HG03342 (cell line): Measurements from ENCODE around the gene NFASC.

Experiments
- ATAC-seq: cut with Tn5 transposase; IDR thresholded peaks from one replicate; pipeline ENCODE4 v1.9.1; 2021; ENCODE audit warnings: mild to moderate bottlenecking, moderate library complexity; ENCODE audit not compliant: unreplicated experiment

Gene NFASC

DNA sequence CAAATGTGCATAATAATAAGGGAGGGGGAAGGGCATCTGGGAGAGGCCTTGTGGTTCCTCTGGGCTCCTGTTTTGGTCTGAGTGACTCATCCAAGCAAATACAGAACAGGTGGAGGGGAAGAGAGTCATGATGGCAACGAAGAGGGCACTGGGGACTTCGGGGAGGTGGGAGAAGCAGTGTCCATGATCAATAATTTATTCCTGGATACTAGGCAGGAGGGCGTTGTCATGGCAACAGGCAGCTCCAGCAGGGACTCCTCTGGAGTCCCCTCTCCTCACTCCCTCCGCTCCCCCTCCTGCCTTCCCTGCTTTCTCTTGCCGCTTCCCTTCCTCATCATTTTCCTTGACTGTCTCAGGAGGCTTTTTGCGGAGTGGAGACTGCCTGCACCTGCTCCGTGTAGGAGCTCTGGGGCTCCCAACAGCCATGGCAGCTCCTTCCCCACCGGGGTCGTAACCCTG lies 12.3 kb upstream of the NFASC start:
- ATAC-seq, result no peak

GRCh38 chr1:204859861-204860267 lies 10.8 kb upstream of the NFASC start:
- ATAC-seq, result no peak

DNA sequence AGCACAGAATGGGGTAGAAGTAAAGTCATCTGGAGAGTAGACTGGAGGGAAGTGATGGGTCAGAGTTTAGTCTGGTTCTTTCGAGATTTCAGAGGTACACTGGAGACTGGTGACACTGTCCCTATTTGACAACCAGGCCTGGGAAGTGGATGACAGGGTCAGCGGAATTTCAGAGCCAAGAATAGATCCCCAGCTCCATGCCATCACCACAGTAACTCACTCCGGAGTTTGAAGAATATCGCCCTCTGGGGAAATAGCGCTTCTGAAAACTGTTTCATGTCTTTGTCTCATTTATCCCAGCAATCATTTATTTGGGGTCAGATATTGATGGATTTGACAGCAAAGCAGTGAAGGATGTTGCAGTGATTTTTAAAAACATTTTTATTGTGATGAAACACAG lies 7.6 kb upstream of the NFASC start:
- no peak for ATAC-seq

DNA sequence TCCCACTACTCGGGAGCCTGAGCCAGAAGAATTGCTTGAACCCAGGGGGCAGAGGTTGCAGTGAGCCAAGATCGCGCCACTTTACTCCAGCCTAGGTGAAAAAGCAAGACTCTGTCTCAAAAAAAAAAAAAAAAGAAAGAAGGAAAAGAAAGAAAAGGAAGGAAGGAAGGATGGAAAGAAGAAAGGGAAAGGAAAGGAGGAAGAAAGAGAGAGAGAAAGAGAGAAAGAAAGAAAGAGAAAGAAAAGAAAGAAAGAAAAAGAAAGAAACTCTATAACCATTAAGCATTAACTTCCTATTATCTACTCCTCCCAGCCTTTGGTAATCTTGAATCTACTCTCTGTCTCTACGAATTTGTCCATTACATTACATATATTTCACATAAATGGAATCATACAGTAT lies 6.9 kb upstream of the NFASC start:
- ATAC-seq, result no peak

GRCh38 chr1:204866051-204866596 lies 4.5 kb upstream of the NFASC start:
- no peak for ATAC-seq

DNA sequence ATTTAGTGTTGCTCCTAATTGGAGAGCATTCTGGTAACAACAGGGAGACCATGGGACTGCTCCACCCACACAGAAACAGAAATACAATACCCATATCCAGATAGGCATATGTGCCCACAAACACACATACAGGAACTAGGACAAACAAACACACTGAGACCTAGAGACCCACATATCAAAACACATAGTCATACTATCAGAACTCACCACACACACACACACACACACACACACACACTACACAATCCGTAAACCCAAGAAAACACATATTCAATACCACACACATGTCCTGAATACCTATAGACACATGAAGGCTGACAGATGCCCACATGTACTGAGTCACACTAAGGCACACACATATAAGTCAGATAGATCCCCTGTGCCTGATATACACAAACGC lies 3.5 kb upstream of the NFASC start:
- no peak for ATAC-seq

GRCh38 chr1:204867666-204868339 lies 2.9 kb upstream of the NFASC start:
- ATAC-seq, result no peak

- no peak for ATAC-seq
These were observed 2.3 kb upstream of the NFASC start for GRCh38 chr1:204868340-204868700.

- no peak for ATAC-seq
These were observed 1.6 kb upstream of the NFASC start for GRCh38 chr1:204869097-204869496.

GRCh38 chr1:204871405-204872037 lies 859 bp downstream of the NFASC start:
- ATAC-seq, result no peak

DNA sequence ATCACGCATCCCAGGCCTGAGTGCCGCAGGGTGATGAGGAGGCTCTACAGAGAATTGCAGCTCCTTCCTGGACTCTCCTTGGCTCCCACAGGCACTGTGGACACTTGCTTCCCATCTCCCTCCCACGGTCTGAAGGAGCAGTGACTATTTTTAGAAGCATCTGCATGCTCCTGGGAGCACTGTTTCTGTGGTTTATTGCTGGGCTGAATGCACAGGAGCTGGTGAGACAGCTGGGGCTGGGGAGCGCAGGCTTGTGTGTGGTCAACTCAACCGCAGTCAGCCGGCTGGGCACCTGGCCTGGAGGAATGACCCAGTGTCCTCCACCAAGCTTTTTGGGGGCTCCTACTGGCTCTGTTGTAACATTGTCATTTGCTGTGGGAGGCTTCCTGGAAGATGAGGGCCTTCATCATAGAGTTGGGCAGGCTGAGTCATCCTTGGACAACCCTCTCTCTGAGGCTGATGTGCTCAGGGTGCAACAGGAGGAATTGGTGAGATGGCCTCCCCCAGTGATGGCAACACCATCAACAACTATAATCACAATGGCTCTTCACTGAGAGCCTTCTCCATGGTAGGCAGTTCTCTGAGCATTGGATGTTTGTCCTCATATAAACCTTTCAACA lies 1.7 kb downstream of the NFASC start:
- ATAC-seq, result no peak

GRCh38 chr1:204873176-204873575 lies 2.5 kb downstream of the NFASC start:
- no peak for ATAC-seq

DNA sequence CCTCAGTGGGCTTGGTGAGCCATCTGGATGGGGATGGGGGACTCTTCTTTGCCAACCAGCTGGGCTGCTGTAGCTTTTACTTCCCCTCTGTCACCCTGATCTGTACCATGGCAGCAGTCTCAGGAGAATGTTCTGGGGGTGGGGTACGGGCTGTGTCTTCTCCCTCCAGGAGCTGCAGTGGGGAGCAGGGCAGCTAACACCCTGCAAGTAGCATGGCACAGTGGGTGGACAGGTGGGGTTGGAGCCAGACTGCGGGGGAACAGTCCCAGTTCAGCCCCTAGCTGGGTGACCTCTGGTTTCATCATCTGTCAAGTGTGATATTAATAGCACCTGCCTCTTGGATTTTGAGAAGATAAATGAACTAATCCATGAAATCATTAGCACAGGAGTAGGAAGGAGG lies 3.1 kb downstream of the NFASC start:
- ATAC-seq, result no peak

- ATAC-seq, result no peak
These were observed 3.6 kb downstream of the NFASC start for GRCh38 chr1:204874274-204874673.

DNA sequence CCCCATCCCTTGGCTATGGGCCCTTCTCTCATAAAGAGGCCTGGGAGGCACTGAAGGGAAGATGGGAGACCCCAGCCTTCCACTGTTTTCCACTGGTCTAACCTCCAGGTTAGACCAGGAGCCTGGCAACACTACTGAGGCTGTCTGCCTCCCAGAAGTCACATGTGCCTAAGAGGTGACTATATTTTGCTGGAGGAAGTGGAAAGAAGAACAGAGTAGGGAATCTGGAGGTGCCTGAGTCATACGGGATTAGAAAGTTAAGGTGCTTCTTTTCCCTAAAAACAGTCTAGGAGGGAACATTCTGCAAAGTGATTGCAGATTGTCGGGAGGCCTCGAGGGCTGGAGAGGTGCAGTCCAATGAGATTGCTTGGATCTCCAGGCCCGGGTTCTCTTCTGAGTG lies 4.6 kb downstream of the NFASC start:
- ATAC-seq, result no peak

- ATAC-seq, result no peak
These were observed 8.1 kb downstream of the NFASC start for GRCh38 chr1:204878621-204879234.

DNA sequence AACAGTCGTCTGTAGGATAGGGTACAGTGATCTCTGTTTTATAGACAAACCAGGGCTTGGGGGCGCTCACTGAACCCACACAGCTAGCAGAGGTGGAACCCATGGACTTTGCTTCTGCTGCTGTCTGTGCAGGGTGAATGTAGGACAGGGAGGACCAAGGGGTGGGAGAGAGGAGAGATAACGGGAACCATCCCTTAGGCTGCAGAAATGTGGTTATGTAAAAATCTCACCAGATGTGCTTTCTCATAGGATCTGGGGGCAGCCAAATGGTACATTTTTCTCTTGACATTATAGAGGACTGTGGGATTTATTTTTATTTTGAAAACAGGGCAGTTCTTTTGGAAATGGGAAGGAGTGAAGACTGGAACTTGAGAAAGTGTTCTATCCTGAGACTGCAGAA lies 8.7 kb downstream of the NFASC start:
- no peak for ATAC-seq

- no peak for ATAC-seq
These were observed 10.2 kb downstream of the NFASC start for GRCh38 chr1:204880906-204881305.

- no peak for ATAC-seq
These were observed 11.8 kb downstream of the NFASC start for GRCh38 chr1:204882479-204882878.

GRCh38 chr1:204883405-204883804 lies 12.7 kb downstream of the NFASC start:
- ATAC-seq, result no peak

DNA sequence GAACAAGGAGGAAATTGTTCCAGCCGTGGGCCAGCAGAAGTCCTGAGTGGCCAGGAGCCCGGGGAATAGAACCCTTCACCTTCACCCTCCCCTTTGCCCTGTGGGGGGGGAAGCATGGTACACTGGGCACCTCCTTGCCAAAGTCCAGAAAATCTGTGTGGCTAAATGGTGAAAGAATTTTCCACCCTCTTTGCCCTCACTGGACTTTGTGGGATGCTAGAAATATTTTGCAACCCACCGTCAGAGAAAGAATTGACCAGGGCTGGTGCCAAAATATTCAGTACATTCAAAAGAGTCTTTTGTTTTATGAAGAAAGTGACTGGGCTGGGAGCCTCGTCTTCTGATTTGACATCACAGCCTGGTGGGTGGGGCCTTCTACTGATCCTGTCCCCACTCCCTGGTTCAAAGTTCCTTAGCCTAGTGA lies 14.6 kb downstream of the NFASC start:
- no peak for ATAC-seq

DNA sequence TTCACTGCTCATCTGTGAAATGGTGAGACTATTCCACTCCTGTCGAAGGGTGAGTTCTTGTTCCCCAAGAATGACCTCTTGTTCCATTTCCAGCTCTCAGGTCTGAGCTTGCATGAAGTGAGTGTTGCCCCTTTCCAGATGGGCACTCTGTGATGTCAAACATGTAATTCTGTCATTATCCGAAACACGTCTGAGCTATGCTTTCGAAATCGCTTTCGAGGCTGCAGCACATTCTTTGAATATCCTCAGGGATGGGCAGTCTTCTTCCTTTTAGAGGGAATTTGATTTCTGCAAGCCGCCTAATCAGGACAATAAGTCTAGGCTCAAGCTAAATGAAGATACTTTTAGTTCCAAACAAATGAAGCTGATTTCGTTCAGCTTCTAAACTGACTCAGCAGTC lies 15.1 kb downstream of the NFASC start:
- no peak for ATAC-seq
